Mucosa of stomach (tissue), 1 donor: ENCODE measurements around the gene DAB2IP.

Source experiments
- H3K27me3 ChIP-seq: one replicate; pipeline ENCODE4 v1.7.0; 2013; ENCODE audit warnings: mild to moderate bottlenecking, low read length; ENCODE audit not compliant: control insufficient read depth, insufficient read depth
- H3K36me3 ChIP-seq: one replicate; pipeline ENCODE4 v1.7.0; 2013; ENCODE audit warnings: low read length; ENCODE audit not compliant: control insufficient read depth, insufficient read depth
- H3K4me1 ChIP-seq: one replicate; pipeline ENCODE4 v1.7.0; 2013; ENCODE audit warnings: mild to moderate bottlenecking, low read length; ENCODE audit not compliant: control insufficient read depth, insufficient read depth
- H3K4me3 ChIP-seq: one replicate; pipeline ENCODE4 v1.7.0; 2013; ENCODE audit warnings: low read length
- H3K9ac ChIP-seq: one replicate; pipeline ENCODE4 v1.7.0; 2013; ENCODE audit warnings: mild to moderate bottlenecking, low read length, moderate library complexity
- H3K9me3 ChIP-seq: one replicate; pipeline ENCODE4 v1.7.0; 2013; ENCODE audit warnings: mild to moderate bottlenecking, low read length, moderate library complexity; ENCODE audit not compliant: control insufficient read depth
- donor health status: Pancreatic carcinoma.

DAB2IP gene

GRCh38 chr9:121631978-121632418 lies 19.4 kb upstream of the DAB2IP start:
- Histone ChIP-seq H3K4me1 (peaks cover 22% of the 10 kb centered on the region), H3K4me3 (no peak overlapping the region), H3K9ac (no peak overlapping the region), H3K9me3 (no peaks in the 10 kb centered on the region), H3K36me3 (no peaks in the 10 kb centered on the region), H3K27me3 (no peaks in the 10 kb centered on the region)

- peaks cover 22% of the 10 kb centered on the region for H3K4me1 ChIP-seq
- H3K27me3 ChIP-seq, result no peaks in the 10 kb centered on the region
- H3K36me3 ChIP-seq, result no peaks in the 10 kb centered on the region
- no peak overlapping the region for H3K9ac ChIP-seq
- no peaks in the 10 kb centered on the region for H3K9me3 ChIP-seq
- H3K4me3 ChIP-seq, result no peak overlapping the region
These were observed 18.2 kb upstream of the DAB2IP start for GRCh38 chr9:121633119-121633714.

DNA sequence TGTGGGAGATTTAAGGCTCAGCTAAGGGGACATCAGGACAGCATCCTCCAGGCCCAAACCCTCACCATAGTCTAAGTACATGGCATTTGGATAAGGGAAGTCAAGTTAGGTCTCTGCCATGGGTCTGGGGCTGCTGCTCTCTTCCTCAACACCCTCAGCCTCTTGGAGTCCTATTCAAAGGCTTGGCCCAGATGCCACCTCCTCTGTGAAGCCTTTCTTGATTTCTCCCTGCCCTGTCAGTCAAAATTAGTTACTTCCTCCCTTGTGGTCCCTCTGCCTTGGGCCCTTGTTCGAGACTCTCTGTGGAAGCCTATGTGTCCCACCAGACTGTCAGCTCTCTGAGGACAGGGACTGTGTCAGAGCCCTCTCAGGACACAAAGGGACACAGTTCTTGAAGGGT lies 17.7 kb upstream of the DAB2IP start:
- no peaks in the 10 kb centered on the region for H3K9me3 ChIP-seq
- H3K9ac ChIP-seq, result no peak overlapping the region
- no peaks in the 10 kb centered on the region for H3K27me3 ChIP-seq

GRCh38 chr9:121634329-121635261 lies 16.8 kb upstream of the DAB2IP start:
- no peaks in the 10 kb centered on the region for H3K9me3 ChIP-seq
- no peak overlapping the region for H3K4me3 ChIP-seq
- no peak overlapping the region for H3K9ac ChIP-seq
- peaks cover 22% of the 10 kb centered on the region for H3K4me1 ChIP-seq
- no peaks in the 10 kb centered on the region for H3K36me3 ChIP-seq
- no peaks in the 10 kb centered on the region for H3K27me3 ChIP-seq

More for the DNA sequence above, 17.7 kb upstream of the DAB2IP start:
- H3K4me3 ChIP-seq, result no peak overlapping the region
- peaks cover 22% of the 10 kb centered on the region for H3K4me1 ChIP-seq
- no peaks in the 10 kb centered on the region for H3K36me3 ChIP-seq

GRCh38 chr9:121635300-121635876 lies 16.0 kb upstream of the DAB2IP start:
- H3K4me1 ChIP-seq, result peaks cover 26% of the 10 kb centered on the region
- H3K9me3 ChIP-seq, result no peaks in the 10 kb centered on the region
- H3K9ac ChIP-seq, result no peak overlapping the region
- no peaks in the 10 kb centered on the region for H3K27me3 ChIP-seq
- H3K4me3 ChIP-seq, result no peak overlapping the region
- H3K36me3 ChIP-seq, result no peaks in the 10 kb centered on the region

- H3K36me3 ChIP-seq, result no peaks in the 10 kb centered on the region
- peaks cover 34% of the 10 kb centered on the region for H3K4me1 ChIP-seq
- no peaks in the 10 kb centered on the region for H3K27me3 ChIP-seq
- H3K4me3 ChIP-seq, result no peak overlapping the region
- no peak overlapping the region for H3K9ac ChIP-seq
- no peaks in the 10 kb centered on the region for H3K9me3 ChIP-seq
These were observed 15.0 kb upstream of the DAB2IP start for GRCh38 chr9:121636341-121636865.

DNA sequence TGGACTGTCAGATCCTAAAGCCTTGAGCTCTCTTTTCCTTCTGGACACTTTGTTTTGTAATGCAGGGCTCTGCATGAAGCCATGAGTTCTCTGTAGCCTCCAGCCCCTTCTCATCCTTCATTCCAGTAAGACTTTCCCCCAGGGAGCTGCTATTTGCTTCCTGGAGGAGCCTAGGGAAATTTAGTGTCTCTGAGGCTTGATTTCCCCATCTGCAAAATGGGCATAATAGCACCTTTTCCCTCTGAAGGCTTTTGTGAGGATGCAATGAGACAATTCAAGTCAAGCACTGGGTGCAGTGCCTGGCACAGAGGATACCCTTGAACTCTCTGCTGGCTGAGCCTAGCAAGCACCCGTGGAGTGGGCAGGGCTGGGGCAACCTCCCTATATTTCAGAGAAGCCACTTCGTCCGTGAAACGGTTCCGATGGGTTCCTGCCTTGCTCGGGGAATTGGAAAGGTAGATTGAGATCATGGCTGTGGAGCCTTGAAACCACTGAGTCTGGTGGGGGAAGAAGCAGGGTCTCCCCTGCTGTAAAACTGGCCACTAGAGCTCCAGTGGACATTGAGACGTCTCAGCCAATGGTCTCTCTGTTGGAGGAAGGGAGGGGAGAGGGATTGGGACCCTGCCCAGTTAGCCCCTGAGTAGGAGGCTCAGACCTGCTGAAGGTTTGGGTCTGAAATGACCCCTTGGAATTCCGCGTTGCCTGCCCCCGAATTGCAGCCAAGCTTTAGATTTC lies 14.3 kb upstream of the DAB2IP start:
- peaks cover 34% of the 10 kb centered on the region for H3K4me1 ChIP-seq
- H3K36me3 ChIP-seq, result no peaks in the 10 kb centered on the region
- no peak overlapping the region for H3K9ac ChIP-seq
- H3K27me3 ChIP-seq, result no peaks in the 10 kb centered on the region
- H3K4me3 ChIP-seq, result no peak overlapping the region
- no peaks in the 10 kb centered on the region for H3K9me3 ChIP-seq

DNA sequence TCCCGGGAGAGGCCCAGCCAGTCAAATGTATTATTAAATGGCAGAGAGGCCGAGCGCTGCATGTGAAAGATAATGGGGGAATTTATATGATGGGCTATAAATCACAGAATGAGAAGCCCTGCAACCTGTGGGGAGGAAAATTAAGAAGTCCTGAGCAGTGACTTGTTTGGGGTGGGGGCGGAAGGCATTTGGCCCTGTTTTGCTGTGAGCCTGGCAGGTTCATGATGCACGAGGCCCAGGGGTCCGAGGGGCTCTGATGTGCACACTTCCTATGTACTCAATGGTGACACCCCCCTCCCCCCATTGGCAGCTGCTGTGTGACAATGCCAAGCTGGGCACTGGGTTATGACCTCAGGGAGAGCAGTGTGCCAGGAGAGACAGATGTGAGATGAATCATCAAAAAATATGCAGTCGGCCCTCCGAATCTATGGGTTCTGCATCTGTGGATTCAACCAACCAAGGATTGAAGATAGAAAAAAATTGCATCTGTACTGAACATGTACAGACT lies 13.7 kb upstream of the DAB2IP start:
- no peaks in the 10 kb centered on the region for H3K9me3 ChIP-seq
- no peak overlapping the region for H3K9ac ChIP-seq
- H3K4me3 ChIP-seq, result no peak overlapping the region
- H3K27me3 ChIP-seq, result no peaks in the 10 kb centered on the region
- H3K36me3 ChIP-seq, result no peaks in the 10 kb centered on the region
- peaks cover 34% of the 10 kb centered on the region for H3K4me1 ChIP-seq

DNA sequence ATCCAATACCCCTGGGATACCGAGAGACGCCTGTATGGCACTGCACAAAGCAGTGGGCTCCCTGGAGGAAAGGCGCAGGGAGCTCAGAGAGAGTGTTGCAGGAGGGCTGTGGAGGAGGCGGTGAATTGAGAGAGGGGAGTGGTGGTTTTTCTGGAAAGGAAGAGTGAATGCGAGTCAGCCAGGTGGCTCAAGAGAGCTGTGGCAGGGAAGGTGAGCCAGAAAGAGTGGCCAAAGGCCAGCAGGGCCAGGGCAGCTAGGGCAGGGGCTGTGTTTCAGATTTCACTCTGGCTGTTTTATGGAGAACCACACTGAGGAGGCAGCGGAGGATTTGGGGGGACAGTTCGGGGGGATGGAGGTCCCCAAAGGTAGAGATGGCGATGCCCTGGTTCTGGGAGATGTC lies 13.0 kb upstream of the DAB2IP start:
- H3K9ac ChIP-seq, result no peak overlapping the region
- no peak overlapping the region for H3K4me3 ChIP-seq
- peaks cover 32% of the 10 kb centered on the region for H3K4me1 ChIP-seq

GRCh38 chr9:121638901-121639592 lies 12.4 kb upstream of the DAB2IP start:
- no peaks in the 10 kb centered on the region for H3K36me3 ChIP-seq
- no peak overlapping the region for H3K9ac ChIP-seq
- no peaks in the 10 kb centered on the region for H3K9me3 ChIP-seq
- no peak overlapping the region for H3K4me3 ChIP-seq
- peaks cover 25% of the 10 kb centered on the region for H3K4me1 ChIP-seq
- no peaks in the 10 kb centered on the region for H3K27me3 ChIP-seq

More for the DNA sequence above, 13.0 kb upstream of the DAB2IP start:
- Histone ChIP-seq H3K27me3 (no peaks in the 10 kb centered on the region), H3K36me3 (no peaks in the 10 kb centered on the region), H3K9me3 (no peaks in the 10 kb centered on the region)

DNA sequence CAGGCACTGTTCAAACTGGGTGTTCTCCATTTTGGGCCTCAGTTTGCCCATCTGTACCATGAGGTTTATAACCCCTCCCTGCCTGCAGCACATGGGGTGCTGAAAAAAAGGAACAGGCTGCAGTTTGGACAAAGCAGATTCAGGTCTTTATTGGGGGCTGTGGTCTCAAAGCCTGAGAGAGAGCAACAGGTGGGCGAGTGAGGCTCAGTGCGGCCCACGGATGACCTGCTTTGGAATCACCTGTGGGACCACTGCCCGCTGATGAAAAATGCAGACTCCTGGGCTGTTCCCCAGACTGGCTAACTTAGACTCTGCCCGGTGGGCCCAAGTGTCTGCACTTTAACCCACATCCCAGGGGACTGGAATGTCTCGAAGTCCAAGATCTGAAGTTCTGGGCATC lies 11.8 kb upstream of the DAB2IP start:
- Histone ChIP-seq H3K9ac (no peak overlapping the region), H3K4me1 (peaks cover 19% of the 10 kb centered on the region), H3K36me3 (no peaks in the 10 kb centered on the region), H3K4me3 (no peak overlapping the region), H3K9me3 (no peaks in the 10 kb centered on the region), H3K27me3 (no peaks in the 10 kb centered on the region)
